ENCODE measurements around the gene DOK3. TPM values are rescaled to one million over a fixed set of nuclear protein-coding genes. Genes with fewer than 3 reads are reported as not detected.

The DOK3 gene
- total and polyA plus RNA-seq, 10 donors: 69.9 to 231 (median 142) TPM

- Histone ChIP-seq H3K9me3 (no peaks in the 10 kb centered on the region), H3K4me1 (peaks cover 9 to 85% (median 53%) of the 10 kb centered on the region in 6 donors), H3K4me3 (no peak overlapping the region), H3K36me3 (peaks cover 0 to 64% (median 54%) of the 10 kb centered on the region in 6 donors), H3K27me3 (replicated peaks in 1 of 7) (no peaks in the 10 kb centered on the region), H3K27ac (peak overlapping the region in 1 of 8 donors; percentile 99)
- 90 to 98% (median 95%) methylated on average over 13 to 16 of the region's 16 CpGs for WGBS, 5 donors
- TF ChIP-seq POLR2A (IDR thresholded peaks at IDR 0.05) (no peak), POLR2AphosphoS5 (IDR thresholded peaks at IDR 0.05) (peak in 1 of 3 donors; percentile 7), CTCF (IDR thresholded peaks at IDR 0.05 in 8 of 11, conservative IDR thresholded peaks at IDR 0.05 in 3 of 11) (no peak)
- intact Hi-C loops (cut with DNase I; ENCODE audit: low total_unique reads): no loop called here
- peak; percentile 79 for DNase-seq
Measured at GRCh38 chr5:177512736-177513380, 3.2 kb upstream of the DOK3 start.

- peaks cover 9 to 88% (median 58%) of the 10 kb centered on the region in 6 donors for H3K4me1 ChIP-seq
- peak; percentile 80 for DNase-seq
- 93 to 97% (median 95%) methylated on average over 29 to 34 of the region's 34 CpGs for WGBS, 5 donors
- H3K27ac ChIP-seq: peak overlapping the region in 7 of 8 donors; percentile 85 to 99 (median 93)
- TF ChIP-seq POLR2AphosphoS5 (IDR thresholded peaks at IDR 0.05): no peak
- TF ChIP-seq POLR2A (IDR thresholded peaks at IDR 0.05): no peak
- TF ChIP-seq CTCF (IDR thresholded peaks at IDR 0.05 in 8 of 11, conservative IDR thresholded peaks at IDR 0.05 in 3 of 11): no peak
- H3K27me3 ChIP-seq (replicated peaks in 1 of 7): no peaks in the 10 kb centered on the region
- no peaks in the 10 kb centered on the region for H3K9me3 ChIP-seq
- intact Hi-C loops (cut with DNase I; ENCODE audit: low total_unique reads): no loop called here
- H3K4me3 ChIP-seq: peak overlapping the region in 1 of 8 donors; percentile 86
- peaks cover 0 to 73% (median 54%) of the 10 kb centered on the region in 6 donors for H3K36me3 ChIP-seq
Measured at GRCh38 chr5:177511796-177512675, 2.4 kb upstream of the DOK3 start.

GRCh38 chr5:177511181-177511580 lies 1.6 kb upstream of the DOK3 start:
- WGBS, 5 donors: 69 to 77% (median 74%) methylated on average over 4 to 5 of the region's 5 CpGs
- H3K9me3 ChIP-seq: no peaks in the 10 kb centered on the region
- no peaks in the 10 kb centered on the region for H3K27me3 ChIP-seq (replicated peaks in 1 of 7)
- peak; percentile 81 for DNase-seq
- H3K4me3 ChIP-seq: peak overlapping the region in 3 of 8 donors; percentile 55 to 86 (median 57)
- intact Hi-C loops (cut with DNase I; ENCODE audit: low total_unique reads): no loop called here
- TF ChIP-seq POLR2A (IDR thresholded peaks at IDR 0.05) (no peak), POLR2AphosphoS5 (IDR thresholded peaks at IDR 0.05) (peak in 1 of 3 donors; percentile 13), CTCF (IDR thresholded peaks at IDR 0.05 in 8 of 11, conservative IDR thresholded peaks at IDR 0.05 in 3 of 11) (no peak)
- H3K36me3 ChIP-seq: peaks cover 0 to 81% (median 54%) of the 10 kb centered on the region in 6 donors
- peaks cover 7 to 91% (median 61%) of the 10 kb centered on the region in 6 donors for H3K4me1 ChIP-seq
- H3K27ac ChIP-seq: peak overlapping the region; percentile 74 to 99 (median 93)
